ENCODE measurements around the gene SEMA3D. TPM values are rescaled to one million over a fixed set of nuclear protein-coding genes. Genes with fewer than 3 reads are reported as not detected.

Gene SEMA3D
- total RNA-seq, 1 donor from 2014 or later = 4.5 TPM

DNA sequence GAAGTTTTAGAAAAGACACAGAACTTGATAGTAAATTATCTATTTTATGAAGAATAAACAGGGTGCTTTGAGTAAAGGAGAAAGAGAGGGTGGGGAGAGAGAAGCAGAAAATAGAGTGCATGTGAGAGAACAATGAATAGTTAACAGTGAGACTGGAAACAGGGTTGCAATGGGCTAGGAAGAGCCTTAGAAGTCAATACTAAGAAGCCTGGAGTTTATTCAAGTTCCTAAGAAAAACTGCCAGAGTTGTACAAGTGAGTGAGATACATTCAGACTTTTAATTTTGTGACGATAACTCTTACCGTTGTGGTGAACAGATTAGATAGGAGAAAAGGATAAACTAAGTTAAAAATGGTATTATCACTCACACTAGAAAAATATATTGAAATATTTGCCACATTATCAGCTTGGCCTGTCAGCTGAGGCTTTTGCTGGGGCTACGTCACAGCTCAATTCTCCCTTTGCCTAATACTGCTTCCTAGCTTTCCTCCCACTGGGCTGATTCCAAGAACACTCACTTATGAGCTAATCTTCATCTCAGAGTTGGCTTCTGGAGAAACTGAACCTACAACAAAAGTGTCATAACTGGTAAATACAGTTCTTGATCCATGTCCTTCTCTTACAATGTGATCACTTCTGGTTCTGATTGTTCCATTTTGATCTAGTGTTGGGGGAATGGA is 92.7 kb downstream of the SEMA3D start:
- Histone ChIP-seq H3K27ac (peak overlapping the region; percentile 76 to 77), H3K4me3 (no peak overlapping the region), H3K27me3 (no peaks in the 10 kb centered on the region), H3K9me3 (no peaks in the 10 kb centered on the region), H3K4me1 (no peaks in the 10 kb centered on the region), H3K36me3 (no peaks in the 10 kb centered on the region)
- intact Hi-C loops (cut with DNase I) = loop anchor here (2.0 to 5.0 kb wide), 2 partner anchors 78 to 93 kb away; partner anchors contain the start of gene SEMA3D
- TF ChIP-seq, protein P1, sequence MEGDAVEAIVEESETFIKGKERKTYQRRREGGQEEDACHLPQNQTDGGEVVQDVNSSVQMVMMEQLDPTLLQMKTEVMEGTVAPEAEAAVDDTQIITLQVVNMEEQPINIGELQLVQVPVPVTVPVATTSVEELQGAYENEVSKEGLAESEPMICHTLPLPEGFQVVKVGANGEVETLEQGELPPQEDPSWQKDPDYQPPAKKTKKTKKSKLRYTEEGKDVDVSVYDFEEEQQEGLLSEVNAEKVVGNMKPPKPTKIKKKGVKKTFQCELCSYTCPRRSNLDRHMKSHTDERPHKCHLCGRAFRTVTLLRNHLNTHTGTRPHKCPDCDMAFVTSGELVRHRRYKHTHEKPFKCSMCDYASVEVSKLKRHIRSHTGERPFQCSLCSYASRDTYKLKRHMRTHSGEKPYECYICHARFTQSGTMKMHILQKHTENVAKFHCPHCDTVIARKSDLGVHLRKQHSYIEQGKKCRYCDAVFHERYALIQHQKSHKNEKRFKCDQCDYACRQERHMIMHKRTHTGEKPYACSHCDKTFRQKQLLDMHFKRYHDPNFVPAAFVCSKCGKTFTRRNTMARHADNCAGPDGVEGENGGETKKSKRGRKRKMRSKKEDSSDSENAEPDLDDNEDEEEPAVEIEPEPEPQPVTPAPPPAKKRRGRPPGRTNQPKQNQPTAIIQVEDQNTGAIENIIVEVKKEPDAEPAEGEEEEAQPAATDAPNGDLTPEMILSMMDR (IDR thresholded peaks at IDR 0.05) = no peak
- DNase-seq (ENCODE audit: low spot score in 2 of 2) = peak; percentile 10 to 81

DNA sequence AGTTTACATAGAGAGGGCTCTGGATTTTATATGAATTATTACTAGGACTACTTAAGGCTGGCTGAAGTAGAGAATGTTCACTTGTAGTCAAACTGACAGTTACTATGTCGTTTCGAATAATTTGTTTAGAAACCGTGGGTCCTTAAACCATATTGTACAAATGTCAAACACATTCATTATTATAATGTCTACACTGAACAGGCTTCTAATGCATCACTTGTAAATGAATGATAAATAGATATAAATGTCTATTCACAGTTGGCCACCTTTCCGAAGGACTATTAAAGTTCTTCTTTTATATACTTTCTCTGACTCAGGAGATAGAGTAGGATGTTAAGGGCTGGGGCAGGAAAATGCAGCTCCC is 95.3 kb downstream of the SEMA3D start:
- H3K4me3 ChIP-seq = no peak overlapping the region
- H3K36me3 ChIP-seq = no peaks in the 10 kb centered on the region

DNA sequence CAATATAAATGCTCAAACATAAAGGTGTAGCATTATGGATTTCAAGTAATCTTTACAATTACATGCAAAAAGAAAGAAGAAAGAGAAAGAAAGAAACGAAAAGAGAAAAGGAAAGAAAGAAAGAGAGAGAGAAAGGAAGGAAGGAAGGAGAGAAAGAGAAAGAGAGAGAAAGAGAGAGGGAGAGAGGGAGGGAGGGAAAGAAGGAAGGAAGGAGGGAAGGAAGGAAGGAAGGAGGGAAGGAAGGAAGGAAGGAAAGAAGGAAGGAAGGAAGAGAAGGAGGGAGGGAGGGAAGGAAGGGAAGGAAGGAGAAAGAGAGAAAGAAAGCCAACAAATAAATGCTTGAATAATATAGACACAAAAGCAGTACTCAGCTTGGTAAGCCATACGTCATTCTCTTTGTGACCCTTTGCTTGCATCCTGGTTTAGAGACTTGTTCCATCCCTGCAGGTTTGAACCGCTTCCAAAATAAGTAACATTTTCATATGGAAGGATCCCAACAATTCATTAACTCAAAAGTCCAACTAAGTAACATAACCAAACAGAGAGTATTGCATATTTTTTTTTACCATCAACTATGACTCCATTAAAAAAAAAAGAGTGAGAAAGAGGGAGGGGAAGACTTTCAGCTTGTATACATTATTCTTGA is 95.8 kb downstream of the SEMA3D start:
- no peak overlapping the region for H3K27ac ChIP-seq
- H3K4me3 ChIP-seq = no peak overlapping the region
- H3K9me3 ChIP-seq = no peaks in the 10 kb centered on the region
- TF ChIP-seq, protein P1 (IDR thresholded peaks at IDR 0.05) = no peak
- H3K27me3 ChIP-seq = no peaks in the 10 kb centered on the region
- intact Hi-C loops (cut with DNase I) = loop anchor here (2.0 to 5.0 kb wide), 2 partner anchors 20 to 81 kb away; no protein-coding TSS in a partner anchor
- H3K4me1 ChIP-seq = no peaks in the 10 kb centered on the region
- DNase-seq (ENCODE audit: low spot score in 2 of 2) = no peak
- H3K36me3 ChIP-seq = no peaks in the 10 kb centered on the region

More for the DNA sequence above, 95.3 kb downstream of the SEMA3D start:
- DNase-seq (ENCODE audit: low spot score in 2 of 2) = no peak
- Histone ChIP-seq H3K4me1 (no peaks in the 10 kb centered on the region), H3K27me3 (no peaks in the 10 kb centered on the region), H3K9me3 (no peaks in the 10 kb centered on the region), H3K27ac (no peak overlapping the region)
- TF ChIP-seq, protein P1 (IDR thresholded peaks at IDR 0.05) = no peak
- intact Hi-C loops (cut with DNase I) = loop anchor here (2.0 to 5.0 kb wide), 2 partner anchors 21 to 81 kb away; no protein-coding TSS in a partner anchor

GRCh38 chr7:85090143-85090542 is 96.7 kb downstream of the SEMA3D start:
- H3K4me1 ChIP-seq = no peaks in the 10 kb centered on the region
- no peaks in the 10 kb centered on the region for H3K9me3 ChIP-seq
- no peak for DNase-seq (ENCODE audit: low spot score in 2 of 2)
- TF ChIP-seq, protein P1 (IDR thresholded peaks at IDR 0.05) = no peak
- no peak overlapping the region for H3K27ac ChIP-seq
- intact Hi-C loops (cut with DNase I) = loop anchor here (2.0 to 5.0 kb wide), 2 partner anchors 19 to 82 kb away; no protein-coding TSS in a partner anchor
- H3K36me3 ChIP-seq = no peaks in the 10 kb centered on the region
- no peaks in the 10 kb centered on the region for H3K27me3 ChIP-seq
- no peak overlapping the region for H3K4me3 ChIP-seq

DNA sequence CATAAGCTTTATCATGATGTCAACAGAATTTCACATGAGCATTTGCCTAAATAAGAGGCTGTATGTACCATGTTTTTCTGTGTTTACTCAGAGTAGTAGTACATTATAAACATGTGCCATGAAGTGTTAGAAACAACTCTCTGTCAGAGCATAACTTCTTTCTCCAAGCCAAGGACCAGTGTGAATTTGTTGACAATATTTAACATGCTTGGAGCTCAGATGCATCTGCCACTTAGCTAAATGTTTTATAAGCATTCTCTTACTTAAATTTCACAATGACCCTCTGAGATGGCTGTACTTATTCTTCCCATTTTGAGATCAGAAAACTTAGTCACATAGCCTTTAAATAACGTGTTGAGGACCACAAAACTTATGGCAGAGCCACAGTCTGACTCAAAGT is 105.0 kb downstream of the SEMA3D start:
- no peaks in the 10 kb centered on the region for H3K27me3 ChIP-seq
- intact Hi-C loops (cut with DNase I) = no loop called here
- TF ChIP-seq, protein P1 (IDR thresholded peaks at IDR 0.05) = no peak
- H3K9me3 ChIP-seq = no peaks in the 10 kb centered on the region
- no peak overlapping the region for H3K27ac ChIP-seq
- no peak overlapping the region for H3K4me3 ChIP-seq
- no peaks in the 10 kb centered on the region for H3K4me1 ChIP-seq
- DNase-seq (ENCODE audit: low spot score in 2 of 2) = no peak
- H3K36me3 ChIP-seq = no peaks in the 10 kb centered on the region
